ENCODE measurements around the gene C1orf116.

The C1orf116 gene

DNA sequence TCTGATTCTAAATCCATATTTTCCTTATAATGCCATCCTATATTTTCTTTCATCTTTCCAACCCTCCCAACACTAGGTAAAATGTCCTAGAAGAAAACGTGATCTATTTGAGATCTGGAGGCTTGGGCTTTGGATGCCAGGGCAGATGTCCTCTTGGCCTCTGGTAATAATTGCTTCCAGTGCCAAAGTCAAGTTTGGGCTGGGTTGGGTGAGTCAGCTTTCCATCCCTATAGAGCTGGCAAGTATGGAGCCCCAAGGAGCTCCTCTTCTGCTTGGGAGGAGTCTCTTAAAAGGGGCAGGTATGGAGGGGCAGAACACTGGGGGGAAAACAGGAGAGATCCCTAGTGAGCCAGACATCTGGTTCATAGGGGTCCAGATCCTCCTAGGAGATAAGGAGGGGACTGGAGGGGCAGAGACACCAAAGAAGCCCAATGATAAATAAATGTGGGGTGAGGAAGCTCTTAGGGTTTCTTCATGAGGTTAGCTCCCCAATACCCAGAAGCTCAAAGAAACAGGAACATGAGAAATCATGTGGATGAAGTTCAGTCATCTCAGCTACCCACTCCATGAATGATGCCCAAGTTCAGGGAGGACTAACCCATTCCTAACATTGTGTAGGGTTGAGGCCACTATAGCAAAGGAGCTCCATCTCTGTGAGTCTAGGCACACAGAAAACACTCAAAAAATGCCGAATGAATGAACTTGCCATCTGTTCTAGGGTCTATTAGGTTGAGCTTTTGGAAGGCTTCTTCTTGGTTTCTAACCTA lies 3.5 kb downstream of the C1orf116 start:
- H3K27ac ChIP-seq, result no peak overlapping the region
- in situ Hi-C loops (cut with HindIII; ENCODE audit: low pct_ligation_motif_present, low sequenced_read_pairs), result no loop called here
- no peaks in the 10 kb centered on the region for H3K36me3 ChIP-seq (replicated peaks)
- TF ChIP-seq, protein P1, sequence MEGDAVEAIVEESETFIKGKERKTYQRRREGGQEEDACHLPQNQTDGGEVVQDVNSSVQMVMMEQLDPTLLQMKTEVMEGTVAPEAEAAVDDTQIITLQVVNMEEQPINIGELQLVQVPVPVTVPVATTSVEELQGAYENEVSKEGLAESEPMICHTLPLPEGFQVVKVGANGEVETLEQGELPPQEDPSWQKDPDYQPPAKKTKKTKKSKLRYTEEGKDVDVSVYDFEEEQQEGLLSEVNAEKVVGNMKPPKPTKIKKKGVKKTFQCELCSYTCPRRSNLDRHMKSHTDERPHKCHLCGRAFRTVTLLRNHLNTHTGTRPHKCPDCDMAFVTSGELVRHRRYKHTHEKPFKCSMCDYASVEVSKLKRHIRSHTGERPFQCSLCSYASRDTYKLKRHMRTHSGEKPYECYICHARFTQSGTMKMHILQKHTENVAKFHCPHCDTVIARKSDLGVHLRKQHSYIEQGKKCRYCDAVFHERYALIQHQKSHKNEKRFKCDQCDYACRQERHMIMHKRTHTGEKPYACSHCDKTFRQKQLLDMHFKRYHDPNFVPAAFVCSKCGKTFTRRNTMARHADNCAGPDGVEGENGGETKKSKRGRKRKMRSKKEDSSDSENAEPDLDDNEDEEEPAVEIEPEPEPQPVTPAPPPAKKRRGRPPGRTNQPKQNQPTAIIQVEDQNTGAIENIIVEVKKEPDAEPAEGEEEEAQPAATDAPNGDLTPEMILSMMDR (IDR thresholded peaks at IDR 0.05; ENCODE audit: low read depth, low read length, missing control alignments), result no peak
- H3K27me3 ChIP-seq (replicated peaks), result no peaks in the 10 kb centered on the region
- H3K4me3 ChIP-seq (ENCODE audit: low read depth, low read length), result no peak overlapping the region
- DNase-seq, result no peak

DNA sequence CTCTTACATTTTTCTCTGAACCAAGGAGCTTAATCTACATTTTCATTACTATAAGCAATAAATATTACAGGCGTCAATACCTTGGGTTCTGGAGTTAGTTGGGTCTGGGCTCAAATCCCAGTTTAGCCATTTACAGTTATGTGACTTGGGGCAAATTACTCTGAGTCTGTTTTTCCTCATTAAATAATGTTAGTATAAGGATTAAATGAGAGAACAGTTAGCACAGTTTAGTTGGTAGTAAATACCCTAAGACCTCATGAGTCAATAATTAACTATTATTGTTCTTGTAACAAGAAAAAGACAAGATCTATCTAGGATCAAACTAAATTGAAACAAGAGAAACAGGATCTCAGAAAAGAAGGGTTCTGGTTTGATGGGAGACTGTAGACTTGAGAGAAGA lies 4.6 kb downstream of the C1orf116 start:
- no peaks in the 10 kb centered on the region for H3K27me3 ChIP-seq (replicated peaks)
- TF ChIP-seq, protein P1 (IDR thresholded peaks at IDR 0.05; ENCODE audit: low read depth, low read length, missing control alignments), result no peak
- no peak for DNase-seq
- in situ Hi-C loops (cut with HindIII; ENCODE audit: low pct_ligation_motif_present, low sequenced_read_pairs), result no loop called here
- H3K4me3 ChIP-seq (ENCODE audit: low read depth, low read length), result no peak overlapping the region
- H3K36me3 ChIP-seq (replicated peaks), result no peaks in the 10 kb centered on the region
- no peak overlapping the region for H3K27ac ChIP-seq

DNA sequence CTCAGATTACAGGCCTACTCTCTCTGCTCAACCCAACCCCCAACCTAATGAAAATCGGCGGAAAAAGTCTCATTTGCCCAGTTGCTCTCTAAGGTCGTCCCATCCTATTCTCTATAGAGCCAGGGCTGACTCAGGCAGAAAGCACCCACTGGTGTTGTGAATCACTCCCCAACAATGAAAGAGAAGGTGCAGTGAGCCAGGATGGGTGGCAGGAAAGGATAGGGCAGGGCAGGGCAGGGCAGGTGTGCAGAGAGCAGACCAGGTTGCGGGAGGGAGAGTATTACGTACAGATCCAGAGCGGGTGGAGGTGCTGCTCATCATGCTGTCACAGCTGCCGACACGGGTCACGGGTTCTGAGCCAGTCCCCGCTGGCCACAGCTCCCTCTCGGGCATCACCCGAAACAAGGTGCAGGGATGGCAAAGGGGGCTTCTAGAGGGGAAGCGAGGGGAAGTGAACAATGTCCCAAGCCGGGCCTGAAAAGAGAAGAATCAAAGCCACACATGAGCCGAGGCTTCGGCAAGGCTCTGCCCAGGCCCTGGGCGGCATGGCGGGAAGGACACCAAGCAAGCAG lies 5.3 kb downstream of the C1orf116 start:
- in situ Hi-C loops (cut with HindIII; ENCODE audit: low pct_ligation_motif_present, low sequenced_read_pairs), result no loop called here
- Histone ChIP-seq H3K4me3 (ENCODE audit: low read depth, low read length) (no peak overlapping the region), H3K27ac (no peak overlapping the region), H3K36me3 (replicated peaks) (no peaks in the 10 kb centered on the region), H3K27me3 (replicated peaks) (no peaks in the 10 kb centered on the region)
- peak; percentile 37 for DNase-seq
- TF ChIP-seq, protein P1 (IDR thresholded peaks at IDR 0.05; ENCODE audit: low read depth, low read length, missing control alignments), result no peak

DNA sequence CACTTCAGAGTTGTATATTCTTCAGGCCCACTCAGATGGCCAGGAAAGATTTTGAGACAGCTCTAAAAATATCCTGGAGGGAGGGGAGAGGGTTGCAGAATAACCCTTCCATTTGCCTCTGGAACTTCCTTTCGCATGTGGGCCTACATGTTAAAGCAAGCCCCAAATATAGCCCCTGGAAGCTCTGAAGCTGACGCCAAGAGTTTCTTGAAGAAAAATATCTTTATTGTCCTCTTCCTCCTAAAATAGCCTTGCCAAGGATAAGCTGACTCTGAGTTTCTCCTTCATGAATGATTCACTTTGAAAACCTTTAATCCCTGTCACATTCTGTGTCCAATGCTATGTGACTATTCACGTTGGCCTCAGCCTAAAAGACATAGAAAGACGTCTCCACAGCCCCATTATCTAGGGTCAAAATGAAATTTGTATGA lies 6.4 kb downstream of the C1orf116 start:
- in situ Hi-C loops (cut with HindIII; ENCODE audit: low pct_ligation_motif_present, low sequenced_read_pairs), result no loop called here
- H3K27ac ChIP-seq, result no peak overlapping the region
- H3K36me3 ChIP-seq (replicated peaks), result no peaks in the 10 kb centered on the region
- TF ChIP-seq, protein P1 (IDR thresholded peaks at IDR 0.05; ENCODE audit: low read depth, low read length, missing control alignments), result no peak
- H3K27me3 ChIP-seq (replicated peaks), result no peaks in the 10 kb centered on the region
- H3K4me3 ChIP-seq (ENCODE audit: low read depth, low read length), result no peak overlapping the region
- DNase-seq, result no peak

DNA sequence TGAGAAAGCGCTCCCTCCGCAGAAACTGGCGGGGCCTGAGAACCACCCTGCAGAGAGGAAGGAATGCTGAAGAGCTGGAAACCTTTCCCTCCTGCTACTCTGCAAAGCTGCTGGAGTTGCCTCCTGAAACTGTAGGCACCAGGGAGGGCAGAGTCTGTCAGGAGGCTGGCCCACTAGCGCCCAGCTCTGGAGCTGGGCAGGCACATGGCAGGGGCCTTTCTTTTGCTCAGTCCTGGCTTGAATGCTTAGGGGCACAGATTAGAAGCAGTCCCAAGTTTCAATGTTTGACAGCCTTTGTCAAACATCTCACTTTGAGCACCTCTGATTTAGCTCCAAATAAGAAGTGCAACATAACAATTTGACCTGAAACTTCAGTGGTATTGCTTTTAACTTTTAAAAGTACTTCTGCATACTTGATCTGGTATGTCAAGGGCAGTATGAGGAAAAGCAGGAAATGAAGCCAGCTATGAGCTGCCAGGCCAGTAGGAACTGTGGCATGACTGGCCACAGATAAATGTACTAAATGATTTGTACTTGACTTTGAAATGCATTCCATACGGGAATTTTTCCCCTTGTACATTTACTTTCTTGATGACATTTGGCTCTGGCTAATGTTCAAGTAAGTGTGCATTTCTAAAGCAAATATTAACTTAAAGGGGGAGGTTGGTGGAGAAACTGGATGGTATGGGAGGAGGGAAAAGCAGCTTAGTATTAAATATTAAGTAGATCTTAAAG lies 7.2 kb downstream of the C1orf116 start:
- Histone ChIP-seq H3K27me3 (replicated peaks) (no peaks in the 10 kb centered on the region), H3K4me3 (ENCODE audit: low read depth, low read length) (no peak overlapping the region), H3K27ac (peak overlapping the region; percentile 45), H3K36me3 (replicated peaks) (no peaks in the 10 kb centered on the region)
- TF ChIP-seq, protein P1 (IDR thresholded peaks at IDR 0.05; ENCODE audit: low read depth, low read length, missing control alignments), result no peak
- in situ Hi-C loops (cut with HindIII; ENCODE audit: low pct_ligation_motif_present, low sequenced_read_pairs), result no loop called here
- DNase-seq, result no peak

All from brain microvascular endothelial cell (primary cell).